Transverse colon (tissue), 4 donors: ENCODE data around the gene SLC4A7. TPM values are rescaled to one million over a fixed set of nuclear protein-coding genes. Genes with fewer than 3 reads are reported as not detected.

Source experiments
- DNase-seq: peaks from one replicate; pipeline ENCODE4 v3.0.0-alpha.2; 2019
- H3K27ac ChIP-seq, 4 donors: fragments of 200-600 bp; sonication (generic); 2 replicates each; pipeline ENCODE4 v1.5.1; 2016 to 2018; ENCODE audit warnings: inconsistent platforms in 4 of 4
- H3K27me3 ChIP-seq: fragments of 200-600 bp; sonication (generic); 2 replicates; pipeline ENCODE4 v1.5.1; 2017; ENCODE audit warnings: inconsistent platforms
- H3K36me3 ChIP-seq, 4 donors: fragments of 200-600 bp; sonication (generic); 2 replicates each; pipeline ENCODE4 v1.5.1; 2017 to 2019; ENCODE audit warnings: inconsistent platforms in 4 of 4
- H3K4me1 ChIP-seq, 4 donors: fragments of 200-600 bp; sonication (generic); 2 replicates each; pipeline ENCODE4 v1.5.1; 2017 to 2020; ENCODE audit warnings: inconsistent platforms in 4 of 4
- H3K4me3 ChIP-seq, 4 donors: fragments of 200-600 bp; sonication (generic); 1 replicate in 1 of 4; 2 replicates in 3 of 4; pipeline versions ENCODE4 v1.5.1 to v1.6.1; 2017 to 2019; ENCODE audit warnings: inconsistent platforms in 4 of 4
- H3K9me3 ChIP-seq, 2 donors: fragments of 200-600 bp; sonication (generic); 2 replicates each; pipeline ENCODE4 v1.5.1; 2017 to 2019; ENCODE audit warnings: inconsistent platforms in 2 of 2
- EP300 ChIP-seq: sonication (generic); formaldehyde crosslinking; IDR thresholded peaks from one replicate; pipeline ENCODE4 v1.6.1; 2017; ENCODE audit warnings: antibody characterized with exemption, low read depth
- POLR2A ChIP-seq: fragments of 450-650 bp; IDR thresholded peaks from one replicate; pipeline ENCODE4 v1.6.1; 2016; ENCODE audit warnings: antibody characterized with exemption, mild to moderate bottlenecking, moderate library complexity
- POLR2AphosphoS5 ChIP-seq, 3 donors: sonication (generic); formaldehyde crosslinking; IDR thresholded peaks; one replicate each; pipeline ENCODE4 v1.6.1; 2016; ENCODE audit warnings: antibody characterized with exemption in 3 of 3
- WGBS, 2 donors: methylation state at CpG; one replicate each; pipeline ENCODE4 v1.1.5; 2018; ENCODE audit warnings: low coverage in 1 of 2; 5-methylcytosine and 5-hydroxymethylcytosine counted together
- in situ Hi-C, 4 donors: fragments of 200-750 bp; cut with MboI; loops; one replicate each; pipeline versions ENCODE4 v1.15.0 to v1.15.1; 2017; ENCODE audit warnings: low sequenced_read_pairs in 3 of 4, low pct_ligation_motif_present in 1 of 4, low pct_unique_long_range_greater_than_20kb in 1 of 4
- intact Hi-C: fragments of 100-400 bp; cut with DNase I; formaldehyde crosslinking; loops from one replicate; pipeline ENCODE4 v1.15.1; 2023; ENCODE audit warnings: low total_unique reads
- total RNA-seq, 4 donors: library from RNA; depleted of rRNA; stranded (reverse); fragments of >200 nt; gene quantifications; one replicate each; pipeline ENCODE4 v1.1.0, GENCODE V29; 2016
- TF ChIP-seq, protein P1 (sequence below), 5 experiments: fragments of 200-600 bp in 3 of 5; fragments of 450-650 bp in 2 of 5; sonication (generic) in 3 of 5; IDR thresholded peaks; 1 replicate in 2 of 5; 2 replicates in 3 of 5; pipeline ENCODE4 v1.5.1; 2016 to 2017; ENCODE audit warnings: antibody characterized with exemption in 5 of 5, inconsistent platforms in 3 of 5, mild to moderate bottlenecking in 2 of 5, moderate library complexity in 1 of 5

The SLC4A7 gene
- total RNA-seq, 4 donors from 2014 or later = 22.7 to 45.6 (median 35.4) TPM

DNA sequence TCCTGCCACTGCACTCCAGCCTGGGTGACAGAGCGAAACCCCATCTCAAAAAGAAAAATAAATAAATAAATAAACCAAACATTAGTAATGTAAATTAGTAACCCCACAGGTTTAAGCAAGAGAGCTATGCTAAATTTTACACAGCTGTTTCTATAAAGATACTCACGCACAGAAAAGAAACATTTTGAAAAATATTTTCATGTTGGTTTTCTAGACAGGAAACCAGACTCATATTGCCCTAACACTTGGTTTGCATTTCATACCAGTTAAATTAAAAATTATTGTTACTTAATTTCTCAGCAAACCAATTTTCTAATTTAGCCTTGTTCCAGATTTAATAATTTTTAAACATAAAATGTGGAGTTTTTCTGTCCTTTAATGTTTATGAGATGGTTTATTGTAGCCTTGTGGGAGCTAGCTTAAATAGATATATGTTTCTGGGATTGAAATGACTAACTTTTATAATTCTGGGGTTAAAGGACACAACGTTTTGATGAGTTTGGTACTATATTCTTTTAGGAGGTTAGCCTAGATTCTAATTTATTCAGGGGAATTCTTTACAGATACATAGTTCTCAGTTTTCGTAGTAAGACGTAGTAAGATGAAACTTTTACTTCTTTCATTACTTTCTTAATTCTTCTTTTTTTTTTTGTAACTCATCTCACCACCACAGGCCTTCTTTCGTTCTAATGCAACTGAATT, 42.6 kb upstream of the SLC4A7 start:
- Histone ChIP-seq H3K36me3 (no peaks in the 10 kb centered on the region), H3K27me3 (no peaks in the 10 kb centered on the region), H3K9me3 (no peaks in the 10 kb centered on the region), H3K4me1 (peaks cover 0 to 19% (median 2%) of the 10 kb centered on the region in 4 donors), H3K4me3 (no peak overlapping the region), H3K27ac (no peak overlapping the region)
- DNase-seq = no peak
- WGBS, 2 donors = 72 to 78% methylated on average over 3 to 6 of the region's 6 CpGs
- intact Hi-C loops = no loop called here
- in situ Hi-C loops = no loop called here
- TF ChIP-seq POLR2AphosphoS5 (IDR thresholded peaks at IDR 0.05) (no peak), POLR2A (no peak), EP300 (no peak)
- TF ChIP-seq, protein P1, sequence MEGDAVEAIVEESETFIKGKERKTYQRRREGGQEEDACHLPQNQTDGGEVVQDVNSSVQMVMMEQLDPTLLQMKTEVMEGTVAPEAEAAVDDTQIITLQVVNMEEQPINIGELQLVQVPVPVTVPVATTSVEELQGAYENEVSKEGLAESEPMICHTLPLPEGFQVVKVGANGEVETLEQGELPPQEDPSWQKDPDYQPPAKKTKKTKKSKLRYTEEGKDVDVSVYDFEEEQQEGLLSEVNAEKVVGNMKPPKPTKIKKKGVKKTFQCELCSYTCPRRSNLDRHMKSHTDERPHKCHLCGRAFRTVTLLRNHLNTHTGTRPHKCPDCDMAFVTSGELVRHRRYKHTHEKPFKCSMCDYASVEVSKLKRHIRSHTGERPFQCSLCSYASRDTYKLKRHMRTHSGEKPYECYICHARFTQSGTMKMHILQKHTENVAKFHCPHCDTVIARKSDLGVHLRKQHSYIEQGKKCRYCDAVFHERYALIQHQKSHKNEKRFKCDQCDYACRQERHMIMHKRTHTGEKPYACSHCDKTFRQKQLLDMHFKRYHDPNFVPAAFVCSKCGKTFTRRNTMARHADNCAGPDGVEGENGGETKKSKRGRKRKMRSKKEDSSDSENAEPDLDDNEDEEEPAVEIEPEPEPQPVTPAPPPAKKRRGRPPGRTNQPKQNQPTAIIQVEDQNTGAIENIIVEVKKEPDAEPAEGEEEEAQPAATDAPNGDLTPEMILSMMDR (IDR thresholded peaks at IDR 0.05) = no peak

DNA sequence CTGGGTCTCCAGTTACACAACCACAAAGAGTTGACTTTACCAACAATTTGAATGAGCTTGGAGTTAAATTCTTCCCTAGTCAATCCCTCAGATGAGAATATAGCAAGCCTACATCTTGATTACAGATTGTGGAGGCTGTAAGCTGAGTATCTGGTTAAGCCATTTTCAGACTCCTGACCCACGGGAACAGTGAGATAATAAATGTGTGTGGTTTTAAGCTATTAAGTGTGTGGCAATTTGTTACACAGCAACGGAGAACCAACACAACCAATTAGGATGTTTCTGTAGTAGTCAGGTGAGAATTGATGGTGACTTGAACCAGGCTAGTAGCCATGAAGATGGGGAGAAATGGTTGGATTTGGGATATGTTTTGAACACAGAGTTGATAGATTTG, 37.7 kb upstream of the SLC4A7 start:
- H3K36me3 ChIP-seq = no peaks in the 10 kb centered on the region
- no peak for DNase-seq
- WGBS, 2 donors = 67 to 80% methylated on average over 1 to 2 of the region's 2 CpGs
- intact Hi-C loops = no loop called here
- H3K4me1 ChIP-seq = peaks cover 0 to 26% (median 7%) of the 10 kb centered on the region in 4 donors
- no peaks in the 10 kb centered on the region for H3K27me3 ChIP-seq
- peak overlapping the region; percentile 18 to 67 (median 45) for H3K27ac ChIP-seq
- TF ChIP-seq, protein P1 (IDR thresholded peaks at IDR 0.05) = no peak
- TF ChIP-seq EP300 = no peak
- no peaks in the 10 kb centered on the region for H3K9me3 ChIP-seq
- no peak overlapping the region for H3K4me3 ChIP-seq
- in situ Hi-C loops = no loop called here

DNA sequence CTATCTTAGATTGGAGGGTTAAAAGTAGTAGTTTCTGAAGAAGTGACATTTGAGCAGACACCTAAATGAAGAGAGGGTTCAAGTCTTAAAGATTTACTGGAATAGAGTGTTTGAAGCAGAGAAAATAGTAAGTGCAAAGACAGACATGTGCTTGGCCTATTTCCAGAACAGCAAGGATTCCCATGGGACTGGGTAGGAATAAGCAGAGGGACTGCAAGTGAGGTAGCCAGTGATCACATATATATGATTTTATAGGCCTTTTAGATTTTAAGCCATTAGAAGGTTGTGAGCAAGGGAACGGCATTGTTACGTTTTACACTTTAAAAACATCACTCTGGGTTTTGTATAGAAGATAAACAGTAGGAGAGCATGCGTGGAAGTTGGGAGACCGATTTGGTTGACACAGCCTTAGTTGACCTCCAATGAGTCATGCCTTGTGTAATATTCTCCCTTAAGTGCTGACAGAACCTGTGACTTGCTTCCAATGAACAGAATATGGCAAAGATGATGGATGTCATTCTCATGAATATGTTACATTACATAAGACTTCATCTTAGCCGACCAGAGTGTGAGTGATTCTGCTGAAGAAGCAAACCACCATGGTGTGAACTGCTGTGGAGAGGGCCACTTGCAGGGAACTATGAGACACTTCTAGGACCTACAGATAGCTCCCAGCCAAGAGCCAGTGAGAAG, 37.1 kb upstream of the SLC4A7 start:
- in situ Hi-C loops = no loop called here
- DNase-seq = no peak
- Histone ChIP-seq H3K4me3 (no peak overlapping the region), H3K36me3 (no peaks in the 10 kb centered on the region), H3K4me1 (peaks cover 0 to 26% (median 7%) of the 10 kb centered on the region in 4 donors), H3K27me3 (no peaks in the 10 kb centered on the region), H3K9me3 (no peaks in the 10 kb centered on the region), H3K27ac (peak overlapping the region; percentile 37 to 67 (median 45))
- WGBS, 2 donors = 43 to 76% methylated on average over 4 to 5 of the region's 5 CpGs
- TF ChIP-seq, protein P1 (IDR thresholded peaks at IDR 0.05) = no peak
- TF ChIP-seq POLR2AphosphoS5 (IDR thresholded peaks at IDR 0.05) = peak; percentile 51 to 63 (median 59)
- intact Hi-C loops = no loop called here

DNA sequence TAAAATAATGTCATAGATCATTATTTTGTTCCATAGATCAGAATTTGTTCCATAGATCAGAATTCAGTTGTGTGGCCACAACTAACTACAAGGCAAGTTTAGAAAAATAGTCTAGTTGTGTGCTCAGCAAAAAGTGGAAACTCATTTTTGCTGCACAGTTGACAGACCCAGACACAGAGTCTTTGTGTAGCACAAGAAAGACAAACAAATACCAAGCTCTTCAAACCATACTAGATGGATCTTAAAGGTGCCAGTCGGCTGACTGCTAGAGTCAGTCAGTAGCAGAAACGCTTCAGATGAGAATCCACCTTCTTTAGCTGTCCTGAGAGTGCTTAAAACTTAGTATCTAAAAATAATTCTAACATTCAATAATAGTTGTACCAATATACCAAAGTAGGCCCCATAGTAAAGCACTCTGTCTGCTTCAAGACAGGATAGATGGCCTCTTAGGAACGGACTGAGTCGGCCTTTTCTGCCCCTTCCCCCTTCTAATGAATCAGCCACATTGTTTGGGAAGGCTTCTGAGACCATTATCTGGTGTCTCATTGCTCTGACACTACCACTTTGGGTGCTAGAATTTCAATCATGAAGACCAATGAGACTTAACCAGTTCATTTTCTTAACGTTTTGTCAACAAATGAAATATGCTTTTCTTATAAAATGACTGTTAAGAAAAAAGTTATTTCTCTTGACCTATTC, 27.7 kb upstream of the SLC4A7 start:
- intact Hi-C loops = no loop called here
- Histone ChIP-seq H3K4me3 (no peak overlapping the region), H3K36me3 (no peaks in the 10 kb centered on the region), H3K27ac (no peak overlapping the region), H3K4me1 (peaks cover 0 to 6% (median 0%) of the 10 kb centered on the region in 4 donors), H3K9me3 (no peaks in the 10 kb centered on the region), H3K27me3 (no peaks in the 10 kb centered on the region)
- in situ Hi-C loops = no loop called here
- no peak for DNase-seq
- TF ChIP-seq EP300 = no peak
- TF ChIP-seq POLR2A = no peak
- TF ChIP-seq, protein P1 (IDR thresholded peaks at IDR 0.05) = no peak
- no peak for TF ChIP-seq POLR2AphosphoS5 (IDR thresholded peaks at IDR 0.05)
- 68 to 77% methylated on average over 5 of the region's 5 CpGs for WGBS, 2 donors
